CD4-positive, alpha-beta T cell treated with Interferon alpha-2 for 1 hour (primary cell): ENCODE results near the gene PREP.

Experiments used
- DNase-seq, 2 donors: peaks; one replicate each; pipeline ENCODE4 v3.0.0-alpha.2; 2020 to 2022

Gene PREP

DNA sequence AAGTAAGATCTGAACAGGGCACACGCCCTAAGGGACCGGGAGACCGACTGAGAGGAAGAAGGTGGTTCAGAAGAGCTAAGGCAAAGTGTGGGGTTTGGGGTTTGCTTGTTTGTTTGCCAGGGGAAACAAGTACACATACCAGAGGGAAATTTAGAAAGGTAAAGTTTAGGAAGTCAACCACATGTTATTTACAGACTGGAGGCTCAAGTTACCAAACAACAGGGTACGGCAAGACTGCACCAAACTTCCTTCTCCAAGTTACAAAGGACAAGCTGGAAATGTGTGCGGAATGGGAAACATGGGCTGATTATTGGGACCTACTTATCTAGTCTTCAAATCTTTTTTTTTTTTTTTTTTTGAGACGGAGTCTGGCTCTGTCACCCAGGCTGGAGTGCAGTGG lies 11.2 kb downstream of the PREP start:
- no peak for DNase-seq

GRCh38 chr6:105389543-105389942 lies 13.3 kb downstream of the PREP start:
- no peak for DNase-seq

DNA sequence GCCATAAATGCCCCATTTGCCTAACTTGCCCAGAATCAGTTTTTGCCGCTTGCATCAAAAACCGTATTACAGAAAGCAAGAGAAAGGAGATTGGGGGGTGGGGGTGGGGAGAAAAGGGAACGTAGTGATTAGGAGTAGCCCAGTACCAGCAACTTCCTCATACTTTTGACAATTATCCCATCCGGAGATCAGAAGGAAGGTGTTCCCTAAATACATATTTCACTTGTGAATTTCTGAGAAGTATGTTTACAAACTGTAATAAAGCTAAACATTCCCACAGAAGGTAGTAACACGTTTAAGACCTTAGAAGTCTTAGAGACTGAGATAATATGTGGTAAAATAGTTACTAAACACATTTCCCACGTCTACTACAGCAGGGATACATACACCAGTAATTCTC lies 14.5 kb downstream of the PREP start:
- DNase-seq = no peak

DNA sequence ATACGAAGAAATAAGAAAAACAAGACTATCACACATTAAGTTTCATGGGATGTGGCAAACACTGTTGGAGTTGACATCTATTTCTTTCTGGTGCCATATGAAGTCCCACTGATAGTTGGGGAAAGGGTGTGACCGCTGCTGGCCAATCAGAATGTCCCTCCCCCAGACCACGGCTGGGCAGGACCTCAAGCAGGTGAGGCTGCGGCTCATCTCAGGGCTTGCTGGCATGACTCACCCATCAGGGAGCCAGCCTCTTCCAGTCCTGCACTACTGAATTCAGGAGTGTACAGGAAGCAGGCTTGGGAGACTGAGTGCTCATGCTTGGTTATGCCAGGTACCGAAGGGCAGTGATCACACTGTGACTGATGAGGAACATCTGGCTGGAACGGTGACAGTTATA lies 18.9 kb downstream of the PREP start:
- DNase-seq = no peak

- no peak for DNase-seq
These were observed 19.9 kb downstream of the PREP start for GRCh38 chr6:105382958-105383357.

DNA sequence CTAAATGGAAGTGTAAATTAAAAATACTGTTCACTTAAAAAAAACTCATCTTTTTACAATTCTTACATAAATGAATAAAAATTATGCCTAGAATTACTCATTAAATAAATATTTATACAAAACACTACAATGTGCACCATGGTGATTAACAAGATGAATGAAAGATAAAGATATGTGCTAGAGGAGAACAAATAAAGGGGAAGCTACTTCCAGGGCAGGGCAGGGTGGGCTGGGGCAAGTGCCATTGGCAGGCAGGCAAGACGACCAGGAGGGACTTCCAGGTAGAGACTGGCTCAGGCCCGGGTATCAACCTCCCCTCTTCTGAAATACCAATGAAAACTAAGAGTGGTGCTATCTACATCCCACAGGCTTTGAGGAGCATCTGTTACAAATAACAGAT lies 20.4 kb downstream of the PREP start:
- no peak for DNase-seq

- no peak for DNase-seq
These were observed 22.2 kb downstream of the PREP start for GRCh38 chr6:105380634-105381033.

GRCh38 chr6:105375797-105376196 lies 27.1 kb downstream of the PREP start:
- no peak for DNase-seq

DNA sequence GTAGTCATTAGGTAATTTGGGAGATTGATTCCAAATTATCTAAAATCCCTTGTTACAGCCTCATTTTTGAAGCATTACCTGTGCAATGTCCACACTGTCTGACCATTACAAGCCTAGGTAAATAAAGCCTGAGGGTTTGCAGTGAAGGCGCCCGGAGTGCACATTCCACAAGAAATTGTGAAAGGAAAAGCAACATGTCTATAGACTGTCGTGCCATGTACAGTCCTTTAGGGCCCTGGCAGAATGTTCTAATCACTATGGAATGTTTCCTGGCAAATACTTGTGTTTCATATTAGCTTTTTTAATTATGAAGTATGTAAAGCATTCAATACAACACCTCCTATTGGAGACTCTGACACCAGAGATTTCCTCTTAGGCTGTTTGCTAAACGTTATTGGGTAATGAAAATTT lies 28.9 kb downstream of the PREP start:
- no peak for DNase-seq

DNA sequence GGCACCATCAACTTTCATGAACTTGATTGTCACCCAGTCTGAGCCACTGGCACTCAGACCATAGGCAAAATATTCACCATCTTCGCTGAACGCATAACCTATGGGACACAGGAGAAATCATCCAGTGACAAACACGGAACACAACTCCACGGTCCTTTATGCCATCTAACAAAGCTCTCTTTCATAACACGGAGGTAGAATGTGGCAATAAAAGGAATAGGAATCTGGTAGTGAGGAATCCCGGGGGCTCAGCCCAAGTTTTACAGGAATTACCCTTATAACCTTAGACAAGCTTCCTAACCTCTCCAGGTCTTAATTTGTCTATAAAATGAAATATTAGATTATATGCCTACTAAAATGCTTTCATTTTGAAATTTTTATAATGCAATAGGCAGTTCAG lies 29.4 kb downstream of the PREP start:
- DNase-seq = no peak

DNA sequence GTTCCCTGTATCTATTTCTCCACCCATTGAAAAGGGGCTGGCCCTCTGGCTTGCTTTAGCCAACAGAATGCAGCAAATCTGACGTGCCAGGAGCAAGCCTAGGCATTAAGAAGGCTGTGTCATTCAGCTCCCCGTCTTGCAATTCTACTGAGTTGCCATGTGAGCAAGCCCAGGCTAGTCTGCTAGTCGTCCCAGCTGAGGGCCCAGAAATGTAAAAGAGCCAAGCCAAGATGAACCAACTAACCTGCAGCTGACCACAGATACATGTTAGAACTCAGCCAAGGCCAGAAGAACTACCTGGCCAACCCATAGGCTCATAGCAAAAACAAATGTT lies 30.1 kb downstream of the PREP start:
- no peak for DNase-seq

DNA sequence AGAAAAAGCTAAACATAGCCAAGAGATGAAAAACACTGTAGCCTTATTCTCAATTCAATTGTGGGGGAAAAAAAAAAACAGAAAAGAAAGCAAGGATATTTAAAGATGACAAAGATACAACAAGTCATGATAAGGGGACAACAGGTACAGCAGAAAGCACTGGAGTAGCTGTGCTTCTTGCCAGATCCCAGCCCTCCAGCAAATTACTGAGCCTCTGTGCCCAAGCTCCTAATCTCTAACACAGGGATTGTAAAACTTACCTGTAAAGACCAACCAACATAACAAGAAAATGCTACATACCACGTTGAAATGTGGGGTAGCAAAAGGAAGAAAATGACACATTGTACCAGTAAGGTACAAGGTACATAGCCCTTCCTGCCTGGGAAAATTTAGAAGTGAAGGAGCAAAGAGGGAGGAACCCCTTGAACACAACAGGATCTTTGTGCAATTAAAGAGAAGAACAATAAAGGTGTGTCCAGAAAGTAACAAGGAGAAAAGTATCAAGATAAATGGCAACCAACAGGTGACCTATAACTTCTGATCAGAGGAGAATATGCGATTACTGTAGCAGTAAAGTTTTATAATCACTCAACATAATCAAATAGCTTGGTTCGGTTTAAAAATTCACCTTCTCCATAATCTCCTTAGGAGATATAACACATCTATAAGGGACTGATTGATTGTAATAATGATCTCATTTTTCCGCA lies 30.6 kb downstream of the PREP start:
- DNase-seq = no peak

- DNase-seq = no peak
These were observed 32.5 kb downstream of the PREP start for GRCh38 chr6:105370351-105370750.

DNA sequence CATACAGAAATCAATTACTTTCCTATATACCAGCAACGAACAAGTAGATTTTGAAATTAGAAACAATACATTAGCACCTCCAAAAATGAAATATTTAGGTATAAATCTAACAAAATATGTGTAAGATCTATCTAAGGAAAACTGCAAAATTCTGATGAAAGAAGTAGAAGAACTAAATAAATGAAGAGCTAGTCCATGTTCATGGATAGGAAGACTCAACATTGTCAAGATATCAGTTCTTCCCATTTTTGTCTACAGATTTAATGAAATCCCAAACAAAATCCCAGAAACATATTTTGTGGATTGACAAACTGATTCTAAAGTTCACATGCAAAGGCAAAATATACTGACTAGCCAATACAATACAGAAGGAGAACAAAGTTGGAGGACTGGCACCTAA lies 33.7 kb downstream of the PREP start:
- DNase-seq = no peak

DNA sequence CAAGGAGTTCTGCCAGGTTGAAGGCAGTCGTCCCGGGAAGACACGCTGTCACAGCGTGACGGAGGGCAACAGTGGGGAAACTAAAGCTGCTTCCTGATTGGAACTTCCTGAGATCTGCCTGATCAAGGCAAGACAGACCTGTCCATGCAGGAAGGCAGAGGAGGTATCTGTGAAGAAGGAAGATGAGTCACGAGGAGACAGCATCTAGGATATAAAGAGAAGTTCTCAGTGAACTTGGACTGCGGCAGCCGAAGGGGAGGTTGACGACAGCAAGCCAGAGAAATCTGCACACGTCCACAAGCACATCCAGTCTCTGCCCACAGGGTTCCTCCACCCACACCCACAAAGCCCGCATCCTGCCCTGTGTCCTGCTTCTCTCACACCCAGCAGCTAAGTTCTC lies 38.6 kb downstream of the PREP start:
- DNase-seq = no peak

GRCh38 chr6:105363100-105363754 lies 39.7 kb downstream of the PREP start:
- no peak for DNase-seq

- DNase-seq = no peak
These were observed 43.2 kb downstream of the PREP start for GRCh38 chr6:105359419-105360370.

- DNase-seq = no peak
These were observed 45.7 kb downstream of the PREP start for GRCh38 chr6:105357165-105357564.

DNA sequence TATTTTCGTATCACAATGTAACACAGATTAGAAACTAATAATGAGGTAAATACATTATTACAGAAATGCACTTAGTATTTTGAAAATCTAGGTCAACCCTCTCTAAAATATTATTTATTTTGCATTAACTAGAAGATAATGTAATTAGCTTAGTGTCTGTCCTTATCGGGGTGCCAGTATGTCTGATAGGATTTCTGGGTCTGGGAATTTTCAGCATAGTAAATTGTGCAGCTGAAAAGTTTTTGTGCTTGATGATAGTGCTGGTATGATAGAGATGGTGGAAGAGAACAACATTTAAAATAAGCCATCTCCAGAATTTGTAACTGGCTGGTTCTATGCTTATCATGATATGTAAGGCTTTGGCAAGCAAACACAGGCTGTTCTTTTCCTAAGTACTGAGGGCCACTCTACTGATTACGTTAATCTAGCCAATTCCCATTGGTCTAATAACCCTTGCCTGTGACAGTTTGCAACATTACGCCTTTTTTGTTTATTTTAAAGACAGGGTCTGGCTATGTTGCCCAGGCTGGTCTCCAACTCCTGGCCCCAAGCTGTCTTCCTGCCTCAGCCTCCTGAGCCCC lies 50.8 kb downstream of the PREP start:
- DNase-seq = no peak

- no peak for DNase-seq
These were observed 54.0 kb downstream of the PREP start for GRCh38 chr6:105348897-105349296.

DNA sequence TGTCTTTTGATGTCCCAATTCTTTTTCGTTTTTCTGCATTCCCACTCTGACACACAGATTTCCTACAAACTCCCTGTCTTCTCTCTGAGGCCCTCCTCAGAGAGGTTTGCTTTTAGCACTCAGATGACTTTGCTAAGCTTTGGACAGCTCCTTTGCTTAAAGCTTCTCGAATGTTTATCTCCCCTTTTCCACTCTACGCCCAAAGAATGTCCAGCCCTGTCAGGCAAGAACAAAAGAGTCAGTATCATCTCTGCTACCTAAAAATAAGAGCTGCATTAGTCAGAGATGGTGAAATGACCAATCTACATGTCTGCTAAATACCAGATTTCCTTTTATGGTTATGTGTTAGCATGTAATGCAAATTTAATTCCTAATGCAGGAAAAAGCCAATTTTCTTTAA lies 56.8 kb downstream of the PREP start:
- no peak for DNase-seq

DNA sequence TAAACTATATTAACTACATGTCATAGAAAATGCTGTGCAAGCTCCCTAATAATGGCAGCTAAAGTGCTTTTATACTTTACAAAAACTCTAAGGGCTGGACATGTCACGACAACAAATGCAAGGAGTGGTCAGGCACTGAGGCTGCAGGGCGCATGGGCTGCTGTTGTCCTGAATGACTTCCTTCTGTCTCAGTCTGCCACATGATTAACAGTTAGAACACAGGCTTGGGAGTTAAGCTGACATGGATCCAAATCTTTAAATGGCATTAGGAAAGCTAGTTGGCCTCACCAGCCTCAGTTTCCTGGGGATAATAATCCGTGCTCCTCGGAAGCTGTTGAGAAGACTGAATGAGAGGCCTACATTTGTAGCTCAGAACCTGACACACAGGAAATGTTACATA lies 57.4 kb downstream of the PREP start:
- DNase-seq = no peak

- no peak for DNase-seq
These were observed 58.0 kb downstream of the PREP start for GRCh38 chr6:105344881-105345370.
